HepG2 (cell line): ENCODE measurements around the gene CEACAM16. TPM values are rescaled to one million over a fixed set of nuclear protein-coding genes. Genes with fewer than 3 reads are reported as not detected.

Experiments used
- ATAC-seq: fragments of 200-7000 bp; cut with Tn5 transposase; 3 replicates; pipeline ENCODE4 v1.9.1; 2020; ENCODE audit warnings: mild to moderate bottlenecking, moderate library complexity
- BruUV-seq: library from RNA; stranded (reverse); fragments of 400-500 nt; replicated peaks from 2 replicates; lab custom pipeline; 2021; lab: Mats Ljungman, UMichigan
- CTCF ChIA-PET: fragments of 300-600 bp; formaldehyde crosslinking; extraction: SDS; loops from one replicate; lab custom pipeline; 2021; ENCODE audit warnings: low total read pairs, inconsistent platforms, low intra/inter-chr PET ratio; lab: Yijun Ruan, JAX
- POLR2A ChIA-PET: fragments of 350-600 bp; sonication (Branson Sonifier 250); formaldehyde crosslinking; loops from one replicate; lab custom pipeline; 2020; ENCODE audit warnings: antibody characterized with exemption, inconsistent platforms; lab: Yijun Ruan, JAX
- DNase-seq: peaks from one replicate; pipeline ENCODE4 v3.0.0-alpha.2; 2015; ENCODE audit warnings: low spot score
- FAIRE-seq: peaks from 3 replicates; lab custom pipeline; 2011; peaks lifted over from hg19 to GRCh38; lab: Jason Lieb, UNC
- H2AFZ ChIP-seq: one replicate; pipeline ENCODE4 v1.6.1; 2011; ENCODE audit warnings: low read length, inconsistent platforms
- H3K27ac ChIP-seq: fragments of 300-600 bp; 3 replicates; pipeline ENCODE4 v1.8.0; 2011; ENCODE audit warnings: mixed run types, mild to moderate bottlenecking, mixed read lengths, low read length, inconsistent platforms; ENCODE audit not compliant: insufficient read depth; ENCODE audit errors: extremely low read length
- H3K27me3 ChIP-seq, 2 experiments: fragments of 200-600 bp in 1 of 2; 2 replicates in 1 of 2; 3 replicates in 1 of 2; pipeline versions ENCODE4 v1.6.0 to v1.8.0; 2011; ENCODE audit warnings: low read length in 2 of 2, mild to moderate bottlenecking in 2 of 2, moderate library complexity in 2 of 2, inconsistent platforms in 1 of 2; ENCODE audit not compliant: insufficient read depth in 2 of 2, control insufficient read depth in 1 of 2
- H3K36me3 ChIP-seq, 2 experiments: fragments of 200-600 bp in 1 of 2; replicated peaks in 1 of 2; 2 replicates in 1 of 2; 3 replicates in 1 of 2; pipeline versions ENCODE4 v1.5.1 to v1.8.0; 2011; ENCODE audit warnings: low read length in 2 of 2, inconsistent platforms in 1 of 2; ENCODE audit not compliant: insufficient read depth in 2 of 2, control insufficient read depth in 1 of 2
- H3K4me1 ChIP-seq: 2 replicates; pipeline ENCODE4 v1.5.1; 2012; ENCODE audit warnings: low read length, inconsistent platforms; ENCODE audit not compliant: insufficient read depth
- H3K4me2 ChIP-seq: 2 replicates; pipeline ENCODE4 v1.6.0; 2011; ENCODE audit warnings: low read depth, low read length, inconsistent platforms
- H3K4me3 ChIP-seq, 3 experiments: fragments of 200-600 bp in 1 of 3; sonication (generic), shearing (Covaris generic) in 1 of 3; replicated peaks in 1 of 3; 2 replicates each; pipeline ENCODE4 v1.5.1; 2011 to 2016; ENCODE audit warnings: low read length in 3 of 3, inconsistent platforms in 2 of 3, low read depth in 2 of 3, mild to moderate bottlenecking in 2 of 3, control low read depth in 1 of 3, mixed read lengths in 1 of 3; ENCODE audit not compliant: insufficient read depth in 1 of 3
- H3K79me2 ChIP-seq: one replicate; pipeline ENCODE4 v1.6.1; 2011; ENCODE audit warnings: low read length, inconsistent platforms; ENCODE audit not compliant: insufficient read depth
- H3K9ac ChIP-seq: 2 replicates; pipeline ENCODE4 v1.6.0; 2011; ENCODE audit warnings: mild to moderate bottlenecking, low read depth, low read length, inconsistent platforms; ENCODE audit not compliant: insufficient read depth
- H3K9me3 ChIP-seq: 2 replicates; pipeline ENCODE4 v1.5.1; 2012; ENCODE audit warnings: mild to moderate bottlenecking, low read length
- H4K20me1 ChIP-seq: 2 replicates; pipeline ENCODE4 v1.6.0; 2011; ENCODE audit warnings: inconsistent platforms, mild to moderate bottlenecking, low read length, moderate library complexity; ENCODE audit not compliant: insufficient read depth
- GRHL1 ChIP-seq: sonication (generic); formaldehyde crosslinking; conservative IDR thresholded peaks from 2 replicates; pipeline ENCODE4 v1.8.0; 2022; ENCODE audit warnings: missing genetic modification reagents
- HMGXB3 ChIP-seq: sonication (generic); formaldehyde crosslinking; IDR thresholded peaks from 2 replicates; pipeline ENCODE4 v1.4.0; 2020; ENCODE audit warnings: missing genetic modification reagents, borderline replicate concordance
- HNRNPLL ChIP-seq: fragments of 200-400 bp; formaldehyde crosslinking; IDR thresholded peaks from 2 replicates; pipeline ENCODE4 v1.6.1; 2017; ENCODE audit warnings: mild to moderate bottlenecking, low read depth, low read length; ENCODE audit not compliant: poor library complexity, severe bottlenecking
- MZF1 ChIP-seq: sonication (generic); formaldehyde crosslinking; IDR thresholded peaks from 2 replicates; pipeline ENCODE4 v1.8.1; 2023; ENCODE audit warnings: mild to moderate bottlenecking, missing genetic modification reagents, borderline replicate concordance
- NCOA5 ChIP-seq: sonication (generic); formaldehyde crosslinking; IDR thresholded peaks from 2 replicates; pipeline ENCODE4 v1.4.0; 2020; ENCODE audit warnings: missing genetic modification reagents
- PBX2 ChIP-seq: IDR thresholded peaks from 2 replicates; pipeline ENCODE4 v1.6.1; 2016; ENCODE audit warnings: control low read depth
- SIX1 ChIP-seq: sonication (generic); formaldehyde crosslinking; IDR thresholded peaks from 2 replicates; pipeline ENCODE4 v1.4.0; 2020; ENCODE audit warnings: missing genetic modification reagents, borderline replicate concordance
- SOX6 ChIP-seq, 2 experiments: fragments of 450-650 bp in 1 of 2; sonication (generic) in 1 of 2; formaldehyde crosslinking in 1 of 2; IDR thresholded peaks; 2 replicates each; pipeline versions ENCODE4 v1.4.0 to v1.6.1; 2017 to 2020; ENCODE audit warnings: antibody characterized with exemption in 1 of 2, mild to moderate bottlenecking in 1 of 2, missing genetic modification reagents in 1 of 2
- TP53 ChIP-seq: sonication (generic); formaldehyde crosslinking; conservative IDR thresholded peaks from 2 replicates; pipeline ENCODE4 v1.4.0; 2020; ENCODE audit warnings: missing genetic modification reagents
- ZKSCAN5 ChIP-seq: sonication (generic); formaldehyde crosslinking; IDR thresholded peaks from 2 replicates; pipeline ENCODE4 v1.5.1; 2020; ENCODE audit warnings: mild to moderate bottlenecking, missing genetic modification reagents
- ZMYM3 ChIP-seq: sonication (generic); formaldehyde crosslinking; IDR thresholded peaks from 2 replicates; pipeline ENCODE4 v1.5.1; 2020; ENCODE audit warnings: mild to moderate bottlenecking, missing genetic modification reagents
- ZNF256 ChIP-seq: sonication (generic); formaldehyde crosslinking; conservative IDR thresholded peaks from 2 replicates; pipeline ENCODE4 v1.4.0; 2020; ENCODE audit warnings: missing genetic modification reagents
- ZNF431 ChIP-seq: sonication (generic); formaldehyde crosslinking; IDR thresholded peaks from 2 replicates; pipeline ENCODE4 v1.9.0; 2022; ENCODE audit warnings: missing genetic modification reagents, low read depth, mild to moderate bottlenecking, borderline replicate concordance
- WGBS: methylation state at CpG from one replicate; pipeline ENCODE4 v1.1.6; 2017; ENCODE audit warnings: low lambda C conversion rate; 5-methylcytosine and 5-hydroxymethylcytosine counted together
- in situ Hi-C: cut with HindIII; loops from 2 replicates; pipeline ENCODE4 v1.10.0; 2017; ENCODE audit warnings: low pct_unique_long_range_greater_than_20kb; ENCODE audit not compliant: extremely low pct_ligation_motif_present
- intact Hi-C: fragments of 100-400 bp; cut with micrococcal nuclease; formaldehyde crosslinking; loops from one replicate; pipeline ENCODE4 v1.10.0; 2022; ENCODE audit not compliant: unreplicated experiment
- polyA plus RNA-seq, 8 experiments: library from polyadenylated mRNA; depleted of rRNA in 3 of 8; stranded (reverse) in 7 of 8; unstranded in 1 of 8; fragments of >200 nt; fragmentation: Illumina TruSeq in 4 of 8; extraction: Trizol in 4 of 8; gene quantifications; 2 replicates each; pipeline versions ENCODE4 v1.2.1 to v1.2.3, GENCODE V29; 2011 to 2016; ENCODE audit warnings: low read depth in 4 of 8, missing spikeins in 1 of 8, mixed read lengths in 1 of 8; ENCODE audit not compliant: insufficient read depth in 1 of 8
- total RNA-seq, 5 experiments: library from RNA; depleted of rRNA; stranded (reverse); fragments of >200 nt; fragmentation: Illumina TruSeq; extraction: Trizol; gene quantifications; 2 replicates each; pipeline ENCODE4 v1.2.3, GENCODE V29; 2016; ENCODE audit warnings: low read depth in 1 of 5
- TF ChIP-seq, protein P1 (sequence below): sonication (generic); formaldehyde crosslinking; IDR thresholded peaks from 2 replicates; pipeline ENCODE4 v1.5.1; 2020; ENCODE audit warnings: mild to moderate bottlenecking, moderate library complexity, missing genetic modification reagents
- TF ChIP-seq, protein P2 (sequence below): sonication (generic); formaldehyde crosslinking; IDR thresholded peaks from 2 replicates; pipeline ENCODE4 v1.4.0; 2020; ENCODE audit warnings: missing genetic modification reagents

CEACAM16 gene
- total and polyA plus RNA-seq, 2 of the 13 experiments (the other 11 are each of a cell fraction or from before 2014, with no cell fraction given): not detected

DNA sequence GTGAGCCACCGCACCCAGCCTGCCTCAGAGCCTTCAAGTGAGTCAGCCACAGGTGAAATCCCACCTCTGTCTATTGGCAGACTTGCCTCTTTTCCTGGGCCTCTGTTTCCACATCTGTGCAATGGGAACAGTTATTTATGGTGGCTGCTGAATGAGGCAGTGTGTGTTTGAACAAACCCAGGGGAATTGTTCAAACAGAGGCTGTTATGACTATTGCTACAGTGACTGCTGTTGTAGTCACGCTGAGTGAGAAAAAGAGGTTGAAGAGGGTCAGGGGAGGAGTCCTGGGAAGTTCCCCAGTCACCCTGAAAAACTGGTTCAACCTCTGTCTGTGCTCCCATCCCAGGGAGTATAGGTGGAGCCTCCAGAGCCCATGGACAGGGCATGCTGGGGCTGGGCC lies 27.6 kb upstream of the CEACAM16 start, which contains the start of gene CEACAM19:
TSS of gene CEACAM19 (plus strand) at position 83 of the 400 bp plus-strand sequence. CDS start 450 bp downstream, outside the sequence.
- H3K9me3 ChIP-seq: no peaks in the 10 kb centered on the region
- no peaks in the 10 kb centered on the region for H3K79me2 ChIP-seq
- in situ Hi-C loops (no loop called here), intact Hi-C loops (no loop called here)
- no peak within 1 kb of the TSS for H3K27ac ChIP-seq
- POLR2A ChIA-PET: no interaction called here
- no peak within 1 kb of the TSS for H3K4me3 ChIP-seq
- H2AFZ ChIP-seq: no peak within 1 kb of the TSS
- H3K9ac ChIP-seq: no peak within 1 kb of the TSS
- H3K4me2 ChIP-seq: no peak within 1 kb of the TSS
- H3K27me3 ChIP-seq: no peaks in the 10 kb centered on the region
- no peak for FAIRE-seq
- no peaks in the 10 kb centered on the region for H4K20me1 ChIP-seq
- H3K4me1 ChIP-seq: peaks cover 7% of the 10 kb centered on the region
- ATAC-seq: no peak
- BruUV-seq: no TSS peak
- DNase-seq: no peak
- no peaks in the 10 kb centered on the region for H3K36me3 ChIP-seq
- WGBS: 75% methylated on average over 2 of the region's 2 CpGs
- CTCF ChIA-PET: no interaction called here
- TF ChIP-seq SOX6 (IDR thresholded peaks at IDR 0.05) (no peak), SOX6 (CRISPR knock-in tag; IDR thresholded peaks at IDR 0.05) (no peak), SIX1 (CRISPR knock-in tag) (no peak), ZNF431 (no peak), ZMYM3 (CRISPR knock-in tag) (peak; percentile 57; the same call in 1 of the 2 replicates), PBX2 (CRISPR knock-in tag) (no peak), ZNF256 (CRISPR knock-in tag) (no peak), HMGXB3 (CRISPR knock-in tag) (no peak), GRHL1 (CRISPR knock-in tag) (no peak), HNRNPLL (no peak), TP53 (CRISPR knock-in tag) (no peak), ZKSCAN5 (CRISPR knock-in tag) (no peak), MZF1 (CRISPR knock-in tag) (no peak), NCOA5 (no peak)
- TF ChIP-seq, protein P1, sequence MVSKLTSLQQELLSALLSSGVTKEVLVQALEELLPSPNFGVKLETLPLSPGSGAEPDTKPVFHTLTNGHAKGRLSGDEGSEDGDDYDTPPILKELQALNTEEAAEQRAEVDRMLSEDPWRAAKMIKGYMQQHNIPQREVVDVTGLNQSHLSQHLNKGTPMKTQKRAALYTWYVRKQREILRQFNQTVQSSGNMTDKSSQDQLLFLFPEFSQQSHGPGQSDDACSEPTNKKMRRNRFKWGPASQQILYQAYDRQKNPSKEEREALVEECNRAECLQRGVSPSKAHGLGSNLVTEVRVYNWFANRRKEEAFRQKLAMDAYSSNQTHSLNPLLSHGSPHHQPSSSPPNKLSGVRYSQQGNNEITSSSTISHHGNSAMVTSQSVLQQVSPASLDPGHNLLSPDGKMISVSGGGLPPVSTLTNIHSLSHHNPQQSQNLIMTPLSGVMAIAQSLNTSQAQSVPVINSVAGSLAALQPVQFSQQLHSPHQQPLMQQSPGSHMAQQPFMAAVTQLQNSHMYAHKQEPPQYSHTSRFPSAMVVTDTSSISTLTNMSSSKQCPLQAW (CRISPR knock-in tag): no peak
- TF ChIP-seq, protein P2, sequence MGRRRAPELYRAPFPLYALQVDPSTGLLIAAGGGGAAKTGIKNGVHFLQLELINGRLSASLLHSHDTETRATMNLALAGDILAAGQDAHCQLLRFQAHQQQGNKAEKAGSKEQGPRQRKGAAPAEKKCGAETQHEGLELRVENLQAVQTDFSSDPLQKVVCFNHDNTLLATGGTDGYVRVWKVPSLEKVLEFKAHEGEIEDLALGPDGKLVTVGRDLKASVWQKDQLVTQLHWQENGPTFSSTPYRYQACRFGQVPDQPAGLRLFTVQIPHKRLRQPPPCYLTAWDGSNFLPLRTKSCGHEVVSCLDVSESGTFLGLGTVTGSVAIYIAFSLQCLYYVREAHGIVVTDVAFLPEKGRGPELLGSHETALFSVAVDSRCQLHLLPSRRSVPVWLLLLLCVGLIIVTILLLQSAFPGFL (CRISPR knock-in tag): no peak
